Spleen (tissue), 11 donors: ENCODE measurements around the gene DDR2. TPM values are rescaled to one million over a fixed set of nuclear protein-coding genes. Genes with fewer than 3 reads are reported as not detected.
A peak's percentile ranks its signal among the peaks of the same experiment; 100 is the strongest.

ENCODE experiments used
- DNase-seq: peaks from one replicate; pipeline ENCODE4 v3.0.0-alpha.2; 2020
- H3K27ac ChIP-seq, 8 donors: fragments of 200-600 bp; sonication (generic) in 7 of 8; 1 replicate in 4 of 8; 2 replicates in 4 of 8; pipeline versions ENCODE4 v1.5.0 to v1.8.0; 2016 to 2021; ENCODE audit warnings: inconsistent platforms in 4 of 8, mild to moderate bottlenecking in 4 of 8, moderate library complexity in 1 of 8
- H3K27me3 ChIP-seq, 7 donors: fragments of 200-600 bp; sonication (generic) in 6 of 7; replicated peaks in 1 of 7; 1 replicate in 4 of 7; 2 replicates in 3 of 7; pipeline versions ENCODE4 v1.5.0 to v1.8.0; 2016 to 2021; ENCODE audit warnings: inconsistent platforms in 3 of 7, mild to moderate bottlenecking in 1 of 7
- H3K36me3 ChIP-seq, 6 donors: fragments of 200-600 bp; sonication (generic) in 5 of 6; 1 replicate in 4 of 6; 2 replicates in 2 of 6; pipeline versions ENCODE4 v1.5.0 to v1.8.0; 2016 to 2021; ENCODE audit warnings: inconsistent platforms in 2 of 6
- H3K4me1 ChIP-seq, 6 donors: fragments of 200-600 bp; sonication (generic) in 5 of 6; 1 replicate in 3 of 6; 2 replicates in 3 of 6; pipeline versions ENCODE4 v1.5.0 to v1.8.0; 2016 to 2021; ENCODE audit warnings: inconsistent platforms in 3 of 6
- H3K4me3 ChIP-seq, 8 donors: fragments of 200-600 bp; sonication (generic) in 7 of 8; 1 replicate in 4 of 8; 2 replicates in 4 of 8; pipeline versions ENCODE4 v1.5.0 to v1.8.0; 2016 to 2021; ENCODE audit warnings: inconsistent platforms in 4 of 8, mild to moderate bottlenecking in 4 of 8, moderate library complexity in 2 of 8
- H3K9me3 ChIP-seq, 8 donors: fragments of 200-600 bp; sonication (generic) in 7 of 8; 1 replicate in 4 of 8; 2 replicates in 4 of 8; pipeline versions ENCODE4 v1.5.0 to v1.8.0; 2016 to 2021; ENCODE audit warnings: inconsistent platforms in 4 of 8
- POLR2A ChIP-seq, 3 donors: fragments of 450-650 bp; IDR thresholded peaks; one replicate each; pipeline ENCODE4 v1.5.1; 2017; ENCODE audit warnings: antibody characterized with exemption in 3 of 3, mild to moderate bottlenecking in 1 of 3
- POLR2AphosphoS5 ChIP-seq, 3 donors: sonication (generic); formaldehyde crosslinking; IDR thresholded peaks; one replicate each; pipeline ENCODE4 v1.5.1; 2017; ENCODE audit warnings: antibody characterized with exemption in 3 of 3
- WGBS, 5 donors: extraction: QIAGEN DNeasy Blood & Tissue Kit in 3 of 5; methylation state at CpG; one replicate each; pipeline versions ENCODE4 v1.1.5 to v1.1.7; 2013 to 2018; 5-methylcytosine and 5-hydroxymethylcytosine counted together
- intact Hi-C: fragments of 100-400 bp; cut with DNase I; formaldehyde crosslinking; loops from one replicate; pipeline ENCODE4 v1.15.0; 2023; ENCODE audit warnings: low total_unique reads
- polyA plus RNA-seq, 3 donors: library from polyadenylated mRNA; stranded (reverse); fragments of 200-250 nt; gene quantifications; one replicate each; pipeline ENCODE4 v1.2.1, GENCODE V29; 2013
- total RNA-seq, 7 donors: library from RNA; depleted of rRNA in 3 of 7; stranded (reverse); fragments of >200 nt in 3 of 7; fragmentation: NEBNext Ultra II Directional in 4 of 7; extraction: Animal tissue kit (Norgen Biotek cat#: 25700) in 4 of 7; gene quantifications; one replicate each; pipeline versions ENCODE4 v1.1.0 to v1.2.1, GENCODE V29; 2016 to 2021
- TF ChIP-seq, protein P1 (sequence below), 11 experiments: fragments of 200-600 bp in 7 of 11; fragments of 450-650 bp in 4 of 11; sonication (generic) in 4 of 11; IDR thresholded peaks in 8 of 11; conservative IDR thresholded peaks in 3 of 11; 1 replicate in 7 of 11; 2 replicates in 4 of 11; pipeline versions ENCODE4 v1.4.0 to v1.8.0; 2016 to 2021; ENCODE audit warnings: antibody characterized with exemption in 11 of 11, inconsistent platforms in 4 of 11, mild to moderate bottlenecking in 1 of 11
- donor health status: healthy with polysubstance abuse.
- donor health status: DM: no; HTN: no; CAD: no; lungs with moderate emphysema.
- donor health status: DM: no; HTN: no; CAD: no.
- donor health status: Bipolar disorder and iron deficiency.
- donor health status: healthy.
- donor health status: DM: no; HTN: no; CAD: no.
- donor health status: DM: yes; HTN: yes; CAD: no.

Gene DDR2
- total and polyA plus RNA-seq, 10 donors, result 1.1 to 20.8 (median 10.8) TPM

DNA sequence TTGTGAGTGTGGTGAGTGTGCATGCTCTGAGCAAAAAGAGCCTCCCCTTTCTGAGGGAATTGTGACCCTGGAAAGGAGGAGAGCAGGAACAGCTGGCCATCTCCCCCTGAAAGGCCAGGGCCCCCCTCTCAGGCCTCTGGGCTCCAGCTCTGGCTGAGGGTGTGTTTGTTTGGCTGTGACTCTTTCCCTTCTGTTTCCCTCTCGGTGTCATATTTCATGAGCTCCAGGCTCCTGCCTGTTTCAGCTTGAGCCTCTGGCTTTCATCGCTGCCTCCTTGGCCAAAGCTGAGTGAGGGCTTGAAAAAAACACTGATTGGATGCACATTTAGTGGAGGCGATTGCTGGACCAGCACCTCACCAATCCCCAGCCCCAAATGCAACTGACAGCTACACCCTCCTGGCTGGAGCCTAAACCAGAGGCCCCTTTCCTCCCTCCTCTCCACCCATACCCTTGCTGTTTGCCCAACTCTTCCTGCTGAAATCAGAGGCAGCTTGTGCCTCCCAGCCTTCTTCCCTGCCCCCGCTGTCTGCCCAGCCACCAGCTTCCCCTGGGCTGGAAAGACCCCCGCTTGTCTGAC lies 64.1 kb downstream of the DDR2 start:
- TF ChIP-seq POLR2AphosphoS5 (IDR thresholded peaks at IDR 0.05), result peak in 1 of 3 donors; percentile 38
- TF ChIP-seq, protein P1, sequence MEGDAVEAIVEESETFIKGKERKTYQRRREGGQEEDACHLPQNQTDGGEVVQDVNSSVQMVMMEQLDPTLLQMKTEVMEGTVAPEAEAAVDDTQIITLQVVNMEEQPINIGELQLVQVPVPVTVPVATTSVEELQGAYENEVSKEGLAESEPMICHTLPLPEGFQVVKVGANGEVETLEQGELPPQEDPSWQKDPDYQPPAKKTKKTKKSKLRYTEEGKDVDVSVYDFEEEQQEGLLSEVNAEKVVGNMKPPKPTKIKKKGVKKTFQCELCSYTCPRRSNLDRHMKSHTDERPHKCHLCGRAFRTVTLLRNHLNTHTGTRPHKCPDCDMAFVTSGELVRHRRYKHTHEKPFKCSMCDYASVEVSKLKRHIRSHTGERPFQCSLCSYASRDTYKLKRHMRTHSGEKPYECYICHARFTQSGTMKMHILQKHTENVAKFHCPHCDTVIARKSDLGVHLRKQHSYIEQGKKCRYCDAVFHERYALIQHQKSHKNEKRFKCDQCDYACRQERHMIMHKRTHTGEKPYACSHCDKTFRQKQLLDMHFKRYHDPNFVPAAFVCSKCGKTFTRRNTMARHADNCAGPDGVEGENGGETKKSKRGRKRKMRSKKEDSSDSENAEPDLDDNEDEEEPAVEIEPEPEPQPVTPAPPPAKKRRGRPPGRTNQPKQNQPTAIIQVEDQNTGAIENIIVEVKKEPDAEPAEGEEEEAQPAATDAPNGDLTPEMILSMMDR (IDR thresholded peaks at IDR 0.05 in 8 of 11, conservative IDR thresholded peaks at IDR 0.05 in 3 of 11), result no peak
- H3K4me1 ChIP-seq, result no peaks in the 10 kb centered on the region
- peak overlapping the region in 5 of 8 donors; percentile 16 to 56 (median 26) for H3K27ac ChIP-seq
- no peaks in the 10 kb centered on the region for H3K9me3 ChIP-seq
- WGBS, 5 donors, result 53 to 79% (median 64%) methylated on average over 5 of the region's 5 CpGs
- no peaks in the 10 kb centered on the region for H3K36me3 ChIP-seq
- intact Hi-C loops, result no loop called here
- no peak overlapping the region for H3K4me3 ChIP-seq
- no peaks in the 10 kb centered on the region for H3K27me3 ChIP-seq
- no peak for DNase-seq

DNA sequence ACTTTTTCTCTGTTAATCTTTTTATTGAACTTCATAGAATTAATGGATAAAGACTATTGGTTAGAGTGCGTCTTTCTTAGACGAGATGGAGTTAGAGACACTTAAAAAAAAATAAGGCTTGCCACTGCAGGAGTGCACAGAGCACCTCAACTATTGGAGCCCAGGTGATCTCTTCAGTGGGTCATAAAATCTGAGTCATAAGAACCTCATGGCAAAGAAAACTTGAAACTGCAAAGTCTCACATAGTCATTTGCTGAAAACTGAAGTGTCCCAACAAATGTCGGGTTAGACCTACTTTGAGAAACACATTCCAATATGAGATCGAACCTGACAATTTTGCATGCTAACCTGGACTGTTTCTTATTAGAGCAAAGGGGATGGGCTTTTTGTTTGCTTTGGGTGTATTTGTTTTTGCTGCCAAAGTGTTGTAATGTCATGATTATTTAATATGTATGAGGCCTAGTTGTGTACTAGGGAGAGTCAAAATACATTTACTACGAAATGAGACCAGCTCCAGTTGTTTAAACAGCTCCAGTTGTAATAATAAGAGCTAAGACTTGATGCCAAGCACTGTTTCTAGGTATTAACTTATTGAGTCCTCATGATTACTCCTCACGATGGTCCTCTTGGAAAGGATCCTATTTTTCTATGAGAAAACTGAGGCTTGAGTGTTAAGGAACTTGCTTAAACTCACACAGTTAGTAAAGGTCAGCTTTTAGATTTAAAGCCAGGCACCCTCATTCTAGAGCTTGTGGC lies 65.1 kb downstream of the DDR2 start:
- Histone ChIP-seq H3K27ac (peak overlapping the region in 4 of 8 donors; percentile 16 to 56 (median 37)), H3K4me3 (no peak overlapping the region), H3K27me3 (no peaks in the 10 kb centered on the region), H3K9me3 (no peaks in the 10 kb centered on the region), H3K4me1 (no peaks in the 10 kb centered on the region), H3K36me3 (no peaks in the 10 kb centered on the region)
- WGBS, 5 donors, result 73 to 88% (median 83%) methylated on average over 6 of the region's 6 CpGs
- intact Hi-C loops, result no loop called here
- TF ChIP-seq POLR2AphosphoS5 (IDR thresholded peaks at IDR 0.05) (no peak), POLR2A (IDR thresholded peaks at IDR 0.05) (no peak)
- TF ChIP-seq, protein P1 (IDR thresholded peaks at IDR 0.05 in 8 of 11, conservative IDR thresholded peaks at IDR 0.05 in 3 of 11), result no peak
- no peak for DNase-seq

DNA sequence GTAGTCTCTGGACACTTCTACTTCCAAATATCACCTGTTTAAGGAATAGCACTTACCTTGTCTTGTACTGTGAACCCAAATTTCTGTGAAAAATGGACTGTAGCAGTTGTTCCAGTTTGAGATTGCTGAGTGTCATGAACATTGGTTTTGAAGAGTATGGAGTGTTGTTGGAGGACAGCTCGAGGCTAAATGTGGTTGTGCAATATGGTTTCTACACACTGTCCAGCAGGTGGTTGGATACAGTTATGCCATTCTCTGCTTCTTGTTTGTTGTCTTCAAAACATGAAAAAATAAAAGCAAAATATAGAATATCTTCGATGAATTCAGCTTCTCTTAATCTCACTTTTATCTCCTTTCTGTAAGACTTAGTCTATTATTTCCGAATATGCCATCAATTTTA lies 67.1 kb downstream of the DDR2 start:
- DNase-seq, result no peak
- H3K4me3 ChIP-seq, result no peak overlapping the region
- intact Hi-C loops, result no loop called here
- no peaks in the 10 kb centered on the region for H3K4me1 ChIP-seq
- no peaks in the 10 kb centered on the region for H3K27me3 ChIP-seq
- WGBS, 5 donors, result 76 to 88% (median 84%) methylated on average over 3 of the region's 3 CpGs
- H3K36me3 ChIP-seq, result no peaks in the 10 kb centered on the region
- TF ChIP-seq, protein P1 (IDR thresholded peaks at IDR 0.05 in 8 of 11, conservative IDR thresholded peaks at IDR 0.05 in 3 of 11), result no peak
- no peak for TF ChIP-seq POLR2AphosphoS5 (IDR thresholded peaks at IDR 0.05)
- TF ChIP-seq POLR2A (IDR thresholded peaks at IDR 0.05), result no peak
- no peak overlapping the region for H3K27ac ChIP-seq
- no peaks in the 10 kb centered on the region for H3K9me3 ChIP-seq

DNA sequence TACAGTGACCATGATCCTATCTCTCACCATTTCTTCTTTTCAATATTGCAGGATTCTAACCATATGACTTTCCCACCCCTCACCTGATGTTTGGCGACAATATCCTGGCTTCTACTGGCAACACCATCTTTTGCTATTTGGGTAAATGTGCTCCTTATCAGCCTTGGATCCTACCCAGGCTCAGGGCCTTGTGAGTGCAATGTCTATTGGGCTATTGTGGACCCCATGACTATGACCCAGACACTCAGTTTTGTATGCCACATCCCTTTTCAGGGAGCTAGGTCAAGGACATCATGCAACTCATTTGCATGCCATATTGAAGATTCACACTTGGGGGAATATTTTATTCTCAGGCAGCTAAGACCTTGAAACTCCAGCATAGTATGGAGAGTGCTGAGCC lies 67.9 kb downstream of the DDR2 start:
- no peak for DNase-seq
- no peaks in the 10 kb centered on the region for H3K27me3 ChIP-seq
- H3K4me1 ChIP-seq, result no peaks in the 10 kb centered on the region
- TF ChIP-seq, protein P1 (IDR thresholded peaks at IDR 0.05 in 8 of 11, conservative IDR thresholded peaks at IDR 0.05 in 3 of 11), result no peak
- TF ChIP-seq POLR2AphosphoS5 (IDR thresholded peaks at IDR 0.05) (no peak), POLR2A (IDR thresholded peaks at IDR 0.05) (no peak)
- no peaks in the 10 kb centered on the region for H3K36me3 ChIP-seq
- WGBS, 5 donors, result 92 to 97% (median 95%) methylated on average over 1 of the region's 1 CpG
- intact Hi-C loops, result no loop called here
- no peak overlapping the region for H3K4me3 ChIP-seq
- H3K9me3 ChIP-seq, result no peaks in the 10 kb centered on the region
- H3K27ac ChIP-seq, result no peak overlapping the region
